SK-N-SH treated with all-trans-retinoic acid at 6 μM for 48 hours (cell line): Measurements from ENCODE around the gene CDPF1.

Source experiments
- ATAC-seq: fragments of 200-7000 bp; cut with Tn5 transposase; 3 replicates; pipeline ENCODE4 v1.9.1; 2020; ENCODE audit warnings: mild to moderate bottlenecking, moderate library complexity
- ARNTL ChIP-seq: fragments of 450-650 bp; formaldehyde crosslinking; IDR thresholded peaks from 2 replicates; pipeline ENCODE4 v1.5.0; 2020; ENCODE audit warnings: low read depth, mild to moderate bottlenecking, moderate library complexity, borderline replicate concordance
- BACH2 ChIP-seq: fragments of 250-450 bp; sonication (Bioruptor Pico); IDR thresholded peaks from 2 replicates; pipeline ENCODE4 v1.9.0; 2021; ENCODE audit warnings: mild to moderate bottlenecking, borderline replicate concordance
- CREB5 ChIP-seq: fragments of 250-450 bp; sonication (Bioruptor Pico); IDR thresholded peaks from 2 replicates; pipeline ENCODE4 v1.5.1; 2020; ENCODE audit warnings: low read depth, mild to moderate bottlenecking, moderate library complexity
- CSDC2 ChIP-seq: fragments of 250-450 bp; sonication (Bioruptor Pico); IDR thresholded peaks from 2 replicates; pipeline ENCODE4 v1.5.0; 2020; ENCODE audit warnings: mild to moderate bottlenecking, moderate library complexity
- ESRRG ChIP-seq: fragments of 250-450 bp; sonication (Bioruptor Pico); IDR thresholded peaks from 2 replicates; pipeline ENCODE4 v1.6.1; 2021; ENCODE audit warnings: mild to moderate bottlenecking
- GLIS3 ChIP-seq: fragments of 250-450 bp; sonication (Bioruptor Pico); IDR thresholded peaks from 2 replicates; pipeline ENCODE4 v1.5.0; 2020; ENCODE audit warnings: mild to moderate bottlenecking, moderate library complexity
- ISL1 ChIP-seq: fragments of 250-450 bp; sonication (Bioruptor Pico); IDR thresholded peaks from 2 replicates; pipeline ENCODE4 v2.1.2; 2022; ENCODE audit warnings: mild to moderate bottlenecking, moderate library complexity
- OSR1 ChIP-seq: fragments of 250-450 bp; sonication (Bioruptor Pico); IDR thresholded peaks from 2 replicates; pipeline ENCODE4 v1.8.0; 2022; ENCODE audit warnings: moderate library complexity, mild to moderate bottlenecking, inconsistent platforms
- PPARA ChIP-seq: fragments of 250-450 bp; sonication (Bioruptor Pico); IDR thresholded peaks from 2 replicates; pipeline ENCODE4 v1.5.0; 2020; ENCODE audit warnings: mild to moderate bottlenecking, borderline replicate concordance
- RARB ChIP-seq: fragments of 250-450 bp; sonication (Bioruptor Pico); IDR thresholded peaks from 2 replicates; pipeline ENCODE4 v1.8.0; 2021; ENCODE audit warnings: mild to moderate bottlenecking, moderate library complexity
- SNAI2 ChIP-seq: fragments of 250-450 bp; sonication (Bioruptor Pico); IDR thresholded peaks from 2 replicates; pipeline ENCODE4 v1.5.0; 2020; ENCODE audit warnings: mild to moderate bottlenecking, moderate library complexity
- TCF4 ChIP-seq: fragments of 250-450 bp; sonication (Bioruptor Pico); IDR thresholded peaks from 2 replicates; pipeline ENCODE4 v1.8.0; 2021; ENCODE audit warnings: mild to moderate bottlenecking, moderate library complexity, borderline replicate concordance
- TOX ChIP-seq: fragments of 250-450 bp; sonication (Bioruptor Pico); IDR thresholded peaks from 2 replicates; pipeline ENCODE4 v1.8.0; 2021; ENCODE audit warnings: mild to moderate bottlenecking, moderate library complexity, borderline replicate concordance
- ZFP30 ChIP-seq: fragments of 450-650 bp; formaldehyde crosslinking; IDR thresholded peaks from 2 replicates; pipeline ENCODE4 v1.5.0; 2022; ENCODE audit warnings: mild to moderate bottlenecking, moderate library complexity
- ZNF565 ChIP-seq: fragments of 450-650 bp; formaldehyde crosslinking; conservative IDR thresholded peaks from 2 replicates; pipeline ENCODE4 v1.5.0; 2020; ENCODE audit warnings: low read depth, mild to moderate bottlenecking, moderate library complexity
- ZNF70 ChIP-seq: fragments of 450-650 bp; formaldehyde crosslinking; IDR thresholded peaks from 2 replicates; pipeline ENCODE4 v1.5.0; 2020; ENCODE audit warnings: mild to moderate bottlenecking, moderate library complexity
- ZNF8 ChIP-seq: fragments of 450-650 bp; formaldehyde crosslinking; IDR thresholded peaks from 2 replicates; pipeline ENCODE4 v1.5.0; 2020; ENCODE audit warnings: mild to moderate bottlenecking, moderate library complexity
- TF ChIP-seq, protein P1 (sequence below): fragments of 250-450 bp; sonication (Bioruptor Pico); IDR thresholded peaks from 2 replicates; pipeline ENCODE4 v1.8.0; 2020; ENCODE audit warnings: mild to moderate bottlenecking, moderate library complexity, borderline replicate concordance
- TF ChIP-seq, protein P2 (sequence below): fragments of 250-450 bp; sonication (Bioruptor Pico); IDR thresholded peaks from 2 replicates; pipeline ENCODE4 v1.8.0; 2021; ENCODE audit warnings: low read depth, mild to moderate bottlenecking, moderate library complexity, borderline replicate concordance
- TF ChIP-seq, protein P3 (sequence below): fragments of 250-450 bp; sonication (Bioruptor Pico); IDR thresholded peaks from 2 replicates; pipeline ENCODE4 v1.5.1; 2021; ENCODE audit warnings: mild to moderate bottlenecking, moderate library complexity
- TF ChIP-seq, protein P4 (sequence below): fragments of 250-450 bp; sonication (Bioruptor Pico); IDR thresholded peaks from 2 replicates; pipeline ENCODE4 v1.5.0; 2020; ENCODE audit warnings: mild to moderate bottlenecking, moderate library complexity

Gene CDPF1

GRCh38 chr22:46214149-46214548 lies 35.9 kb downstream of the CDPF1 start:
- no peak for TF ChIP-seq ZFP30 (CRISPR knock-in tag)
- TF ChIP-seq CSDC2 (CRISPR knock-in tag), result no peak
- TF ChIP-seq ISL1, result no peak
- ATAC-seq, result no peak

- no peak for ATAC-seq
- TF ChIP-seq, protein P1, sequence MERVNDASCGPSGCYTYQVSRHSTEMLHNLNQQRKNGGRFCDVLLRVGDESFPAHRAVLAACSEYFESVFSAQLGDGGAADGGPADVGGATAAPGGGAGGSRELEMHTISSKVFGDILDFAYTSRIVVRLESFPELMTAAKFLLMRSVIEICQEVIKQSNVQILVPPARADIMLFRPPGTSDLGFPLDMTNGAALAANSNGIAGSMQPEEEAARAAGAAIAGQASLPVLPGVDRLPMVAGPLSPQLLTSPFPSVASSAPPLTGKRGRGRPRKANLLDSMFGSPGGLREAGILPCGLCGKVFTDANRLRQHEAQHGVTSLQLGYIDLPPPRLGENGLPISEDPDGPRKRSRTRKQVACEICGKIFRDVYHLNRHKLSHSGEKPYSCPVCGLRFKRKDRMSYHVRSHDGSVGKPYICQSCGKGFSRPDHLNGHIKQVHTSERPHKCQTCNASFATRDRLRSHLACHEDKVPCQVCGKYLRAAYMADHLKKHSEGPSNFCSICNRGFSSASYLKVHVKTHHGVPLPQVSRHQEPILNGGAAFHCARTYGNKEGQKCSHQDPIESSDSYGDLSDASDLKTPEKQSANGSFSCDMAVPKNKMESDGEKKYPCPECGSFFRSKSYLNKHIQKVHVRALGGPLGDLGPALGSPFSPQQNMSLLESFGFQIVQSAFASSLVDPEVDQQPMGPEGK (CRISPR knock-in tag), result no peak
- TF ChIP-seq ZNF565, result no peak
- no peak for TF ChIP-seq TOX (CRISPR knock-in tag)
Observed at GRCh38 chr22:46213052-46213451, 37.0 kb downstream of the CDPF1 start.

DNA sequence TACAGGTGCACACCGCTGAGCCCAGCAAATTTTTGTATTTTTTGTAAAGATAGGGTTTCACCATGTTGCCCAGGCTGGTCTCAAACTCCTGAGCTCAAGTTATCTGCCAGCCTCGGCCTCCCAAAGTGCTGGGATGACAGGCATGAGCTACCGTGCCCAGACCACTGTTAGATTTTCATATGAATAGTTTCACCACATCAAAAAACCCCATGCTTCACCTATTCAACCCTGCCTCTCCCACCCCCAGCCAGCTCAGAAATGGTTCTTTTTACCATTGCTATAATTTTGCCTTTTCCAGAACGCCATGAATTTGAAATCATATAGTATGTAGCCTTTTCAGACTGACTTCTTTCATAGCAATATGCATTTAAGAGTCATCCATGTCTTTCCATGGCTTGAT lies 37.9 kb downstream of the CDPF1 start:
- ATAC-seq, result no peak
- TF ChIP-seq TOX (CRISPR knock-in tag), result no peak
- TF ChIP-seq, protein P2, sequence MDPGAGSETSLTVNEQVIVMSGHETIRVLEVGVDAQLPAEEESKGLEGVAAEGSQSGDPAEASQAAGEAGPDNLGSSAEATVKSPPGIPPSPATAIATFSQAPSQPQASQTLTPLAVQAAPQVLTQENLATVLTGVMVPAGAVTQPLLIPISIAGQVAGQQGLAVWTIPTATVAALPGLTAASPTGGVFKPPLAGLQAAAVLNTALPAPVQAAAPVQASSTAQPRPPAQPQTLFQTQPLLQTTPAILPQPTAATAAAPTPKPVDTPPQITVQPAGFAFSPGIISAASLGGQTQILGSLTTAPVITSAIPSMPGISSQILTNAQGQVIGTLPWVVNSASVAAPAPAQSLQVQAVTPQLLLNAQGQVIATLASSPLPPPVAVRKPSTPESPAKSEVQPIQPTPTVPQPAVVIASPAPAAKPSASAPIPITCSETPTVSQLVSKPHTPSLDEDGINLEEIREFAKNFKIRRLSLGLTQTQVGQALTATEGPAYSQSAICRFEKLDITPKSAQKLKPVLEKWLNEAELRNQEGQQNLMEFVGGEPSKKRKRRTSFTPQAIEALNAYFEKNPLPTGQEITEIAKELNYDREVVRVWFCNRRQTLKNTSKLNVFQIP (CRISPR knock-in tag), result no peak
- no peak for TF ChIP-seq ZNF70
- no peak for TF ChIP-seq PPARA (CRISPR knock-in tag)

- ATAC-seq, result no peak
- TF ChIP-seq, protein P2 (CRISPR knock-in tag), result no peak
- 0 out of 2 replicates have a peak, but pooled peaks have one; percentile 21 for TF ChIP-seq ZFP30 (CRISPR knock-in tag)
- TF ChIP-seq TOX (CRISPR knock-in tag), result no peak
- TF ChIP-seq OSR1 (CRISPR knock-in tag), result no peak
- TF ChIP-seq ZNF8 (CRISPR knock-in tag), result no peak
- TF ChIP-seq RARB (CRISPR knock-in tag), result no peak
Observed at GRCh38 chr22:46209262-46209661, 40.8 kb downstream of the CDPF1 start.

- ATAC-seq, result no peak
- TF ChIP-seq, protein P3, sequence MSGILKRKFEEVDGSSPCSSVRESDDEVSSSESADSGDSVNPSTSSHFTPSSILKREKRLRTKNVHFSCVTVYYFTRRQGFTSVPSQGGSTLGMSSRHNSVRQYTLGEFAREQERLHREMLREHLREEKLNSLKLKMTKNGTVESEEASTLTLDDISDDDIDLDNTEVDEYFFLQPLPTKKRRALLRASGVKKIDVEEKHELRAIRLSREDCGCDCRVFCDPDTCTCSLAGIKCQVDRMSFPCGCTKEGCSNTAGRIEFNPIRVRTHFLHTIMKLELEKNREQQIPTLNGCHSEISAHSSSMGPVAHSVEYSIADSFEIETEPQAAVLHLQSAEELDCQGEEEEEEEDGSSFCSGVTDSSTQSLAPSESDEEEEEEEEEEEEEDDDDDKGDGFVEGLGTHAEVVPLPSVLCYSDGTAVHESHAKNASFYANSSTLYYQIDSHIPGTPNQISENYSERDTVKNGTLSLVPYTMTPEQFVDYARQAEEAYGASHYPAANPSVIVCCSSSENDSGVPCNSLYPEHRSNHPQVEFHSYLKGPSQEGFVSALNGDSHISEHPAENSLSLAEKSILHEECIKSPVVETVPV, result no peak
- no peak for TF ChIP-seq ZNF70
- TF ChIP-seq CREB5 (CRISPR knock-in tag), result no peak
- no peak for TF ChIP-seq SNAI2 (CRISPR knock-in tag)
- TF ChIP-seq TCF4 (CRISPR knock-in tag), result no peak
- TF ChIP-seq BACH2 (CRISPR knock-in tag), result no peak
- TF ChIP-seq RARB (CRISPR knock-in tag), result no peak
- TF ChIP-seq, protein P2 (CRISPR knock-in tag), result no peak
- TF ChIP-seq CSDC2 (CRISPR knock-in tag), result no peak
- no peak for TF ChIP-seq ESRRG (CRISPR knock-in tag)
- TF ChIP-seq, protein P4, sequence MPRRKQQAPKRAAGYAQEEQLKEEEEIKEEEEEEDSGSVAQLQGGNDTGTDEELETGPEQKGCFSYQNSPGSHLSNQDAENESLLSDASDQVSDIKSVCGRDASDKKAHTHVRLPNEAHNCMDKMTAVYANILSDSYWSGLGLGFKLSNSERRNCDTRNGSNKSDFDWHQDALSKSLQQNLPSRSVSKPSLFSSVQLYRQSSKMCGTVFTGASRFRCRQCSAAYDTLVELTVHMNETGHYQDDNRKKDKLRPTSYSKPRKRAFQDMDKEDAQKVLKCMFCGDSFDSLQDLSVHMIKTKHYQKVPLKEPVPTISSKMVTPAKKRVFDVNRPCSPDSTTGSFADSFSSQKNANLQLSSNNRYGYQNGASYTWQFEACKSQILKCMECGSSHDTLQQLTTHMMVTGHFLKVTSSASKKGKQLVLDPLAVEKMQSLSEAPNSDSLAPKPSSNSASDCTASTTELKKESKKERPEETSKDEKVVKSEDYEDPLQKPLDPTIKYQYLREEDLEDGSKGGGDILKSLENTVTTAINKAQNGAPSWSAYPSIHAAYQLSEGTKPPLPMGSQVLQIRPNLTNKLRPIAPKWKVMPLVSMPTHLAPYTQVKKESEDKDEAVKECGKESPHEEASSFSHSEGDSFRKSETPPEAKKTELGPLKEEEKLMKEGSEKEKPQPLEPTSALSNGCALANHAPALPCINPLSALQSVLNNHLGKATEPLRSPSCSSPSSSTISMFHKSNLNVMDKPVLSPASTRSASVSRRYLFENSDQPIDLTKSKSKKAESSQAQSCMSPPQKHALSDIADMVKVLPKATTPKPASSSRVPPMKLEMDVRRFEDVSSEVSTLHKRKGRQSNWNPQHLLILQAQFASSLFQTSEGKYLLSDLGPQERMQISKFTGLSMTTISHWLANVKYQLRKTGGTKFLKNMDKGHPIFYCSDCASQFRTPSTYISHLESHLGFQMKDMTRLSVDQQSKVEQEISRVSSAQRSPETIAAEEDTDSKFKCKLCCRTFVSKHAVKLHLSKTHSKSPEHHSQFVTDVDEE (CRISPR knock-in tag), result no peak
- no peak for TF ChIP-seq GLIS3 (CRISPR knock-in tag)
- TF ChIP-seq OSR1 (CRISPR knock-in tag), result no peak
- no peak for TF ChIP-seq TOX (CRISPR knock-in tag)
- no peak for TF ChIP-seq ARNTL
Observed at GRCh38 chr22:46203601-46203980, 46.5 kb downstream of the CDPF1 start.
